K562 (cell line): ENCODE measurements around the gene AKT3. TPM values are rescaled to one million over a fixed set of nuclear protein-coding genes. Genes with fewer than 3 reads are reported as not detected.

Source experiments
- ATAC-seq: fragments of 200-7000 bp; cut with Tn5 transposase; 3 replicates; pipeline ENCODE4 v1.9.1; 2020; ENCODE audit warnings: moderate library complexity
- BruUV-seq: library from RNA; stranded (reverse); fragments of 400-500 nt; replicated peaks from 2 replicates; lab custom pipeline; 2021; lab: Mats Ljungman, UMichigan
- CTCF ChIA-PET: fragments of 300-600 bp; formaldehyde crosslinking; extraction: SDS; loops from one replicate; lab custom pipeline; 2021; ENCODE audit warnings: low intra/inter-chr PET ratio; lab: Yijun Ruan, JAX
- POLR2A ChIA-PET: fragments of 300-600, 350-650 bp; sonication (Branson Sonifier 250); formaldehyde crosslinking; extraction: SDS; loops from one replicate; lab custom pipeline; 2021; ENCODE audit warnings: antibody characterized with exemption, inconsistent platforms; lab: Yijun Ruan, JAX
- DNase-seq, 4 experiments: peaks; one replicate each; pipeline versions ENCODE4 v3.0.0 to v3.0.0-alpha.2; 2011 to 2018; ENCODE audit warnings: low spot score in 3 of 4, mixed read lengths in 3 of 4; ENCODE audit errors: extremely low read depth in 1 of 4
- FAIRE-seq: peaks from 2 replicates; lab custom pipeline; 2011; peaks lifted over from hg19 to GRCh38; lab: Jason Lieb, UNC
- H2AFZ ChIP-seq: 2 replicates; pipeline ENCODE4 v1.6.0; 2011; ENCODE audit warnings: low read depth, low read length, control low read depth, inconsistent platforms
- H3K27ac ChIP-seq: fragments of 200-600 bp; 3 replicates; pipeline ENCODE4 v1.8.0; 2011; ENCODE audit warnings: low read depth, mild to moderate bottlenecking, control low read depth, inconsistent platforms, low read length, moderate library complexity, mixed read lengths; ENCODE audit errors: extremely low read depth
- H3K27me3 ChIP-seq, 2 experiments: fragments of 300-600 bp in 1 of 2; 2 replicates in 1 of 2; 3 replicates in 1 of 2; pipeline versions ENCODE4 v1.6.0 to v1.8.0; 2011; ENCODE audit warnings: inconsistent platforms in 2 of 2, low read length in 2 of 2, mild to moderate bottlenecking in 1 of 2, mixed read lengths in 1 of 2, moderate library complexity in 1 of 2; ENCODE audit not compliant: control insufficient read depth in 2 of 2, insufficient read depth in 2 of 2
- H3K36me3 ChIP-seq: fragments of 300-600 bp; 3 replicates; pipeline ENCODE4 v1.8.0; 2011; ENCODE audit warnings: mild to moderate bottlenecking, low read length, inconsistent platforms; ENCODE audit not compliant: control insufficient read depth, insufficient read depth
- H3K4me1 ChIP-seq, 2 experiments: fragments of 200-600 bp in 1 of 2; replicated peaks in 1 of 2; 2 replicates in 1 of 2; 3 replicates in 1 of 2; pipeline versions ENCODE4 v1.5.1 to v1.8.0; 2011; ENCODE audit warnings: inconsistent platforms in 2 of 2, low read length in 2 of 2, mild to moderate bottlenecking in 1 of 2, mixed read lengths in 1 of 2, moderate library complexity in 1 of 2; ENCODE audit not compliant: control insufficient read depth in 2 of 2, insufficient read depth in 2 of 2
- H3K4me2 ChIP-seq: 2 replicates; pipeline ENCODE4 v1.6.1; 2011; ENCODE audit warnings: low read length, control low read depth, inconsistent platforms, mixed read lengths; ENCODE audit not compliant: insufficient read depth
- H3K4me3 ChIP-seq: fragments of 200-600 bp; sonication (generic), shearing (Covaris generic); 2 replicates; pipeline ENCODE4 v1.5.1; 2016; ENCODE audit warnings: control low read depth, inconsistent platforms
- H3K79me2 ChIP-seq: fragments of 200-600 bp; 3 replicates; pipeline ENCODE4 v1.8.0; 2011; ENCODE audit warnings: low read length, inconsistent platforms; ENCODE audit not compliant: control insufficient read depth, insufficient read depth
- H3K9ac ChIP-seq, 2 experiments: 2 replicates each; pipeline versions ENCODE4 v1.6.0 to v1.6.1; 2011; ENCODE audit warnings: low read depth in 2 of 2, low read length in 2 of 2, control low read depth in 1 of 2, inconsistent platforms in 1 of 2, mild to moderate bottlenecking in 1 of 2, mixed read lengths in 1 of 2; ENCODE audit not compliant: insufficient read depth in 1 of 2
- H3K9me1 ChIP-seq: one replicate; pipeline ENCODE4 v1.6.0; 2011; ENCODE audit warnings: inconsistent platforms, mild to moderate bottlenecking, low read length, moderate library complexity; ENCODE audit not compliant: control insufficient read depth, insufficient read depth
- H3K9me3 ChIP-seq: replicated peaks from 2 replicates; pipeline ENCODE4 v1.5.1; 2011; ENCODE audit warnings: low read depth, low read length, inconsistent platforms; ENCODE audit not compliant: control insufficient read depth, insufficient read depth
- H4K20me1 ChIP-seq: replicated peaks from 2 replicates; pipeline ENCODE4 v1.6.1; 2011; ENCODE audit warnings: low read length, inconsistent platforms, mixed read lengths; ENCODE audit not compliant: control insufficient read depth, insufficient read depth
- ELK1 ChIP-seq: sonication (generic); formaldehyde crosslinking; IDR thresholded peaks from 2 replicates; pipeline ENCODE4 v1.8.1; 2022; ENCODE audit warnings: missing genetic modification reagents
- NRF1 ChIP-seq, 2 experiments: fragments of 450-650 bp; IDR thresholded peaks in 1 of 2; conservative IDR thresholded peaks in 1 of 2; 2 replicates each; pipeline ENCODE4 v1.6.1; 2014; ENCODE audit warnings: mild to moderate bottlenecking in 2 of 2
- ZNF764 ChIP-seq: fragments of 250-450 bp; sonication (Bioruptor Pico); IDR thresholded peaks from 2 replicates; pipeline ENCODE4 v1.4.0; 2020; ENCODE audit warnings: low read depth, mild to moderate bottlenecking, moderate library complexity
- WGBS: fragments of 100-300 bp; shearing (Covaris generic); methylation state at CpG from one replicate; pipeline ENCODE4 v1.1.6; 2016; ENCODE audit warnings: low coverage, mixed read lengths; ENCODE audit not compliant: insufficient coverage; ENCODE audit errors: missing lambda C conversion rate; 5-methylcytosine and 5-hydroxymethylcytosine counted together
- in situ Hi-C: fragments of 300-500 bp; cut with MboI; formaldehyde crosslinking; loops from 4 replicates; pipeline ENCODE4 v1.15.0; 2018; ENCODE audit warnings: inconsistent platforms, mixed read lengths
- intact Hi-C: fragments of 100-400 bp; cut with micrococcal nuclease; formaldehyde crosslinking; loops from 2 replicates; pipeline ENCODE4 v1.14.2; 2022
- polyA plus RNA-seq, 8 experiments: library from polyadenylated mRNA; depleted of rRNA in 4 of 8; stranded (reverse) in 5 of 8; unstranded in 3 of 8; fragments of >200 nt; fragmentation: Nextera tagmentation in 2 of 8; fragmentation: Illumina TruSeq in 1 of 8; extraction: Ambion mirVana in 2 of 8; extraction: Trizol in 1 of 8; gene quantifications; 2 replicates each; pipeline versions ENCODE4 v1.2.1 to v1.2.3, GENCODE V29; 2011 to 2014; ENCODE audit warnings: inconsistent platforms in 1 of 8, missing spikeins in 1 of 8
- total RNA-seq, 7 experiments: library from RNA; depleted of rRNA in 6 of 7; stranded (reverse); fragments of >200 nt in 6 of 7; fragmentation: Illumina TruSeq in 2 of 7; extraction: Trizol in 2 of 7; gene quantifications; 2 replicates each; pipeline versions ENCODE4 v1.2.1 to v1.2.3, GENCODE V29; 2011 to 2021; ENCODE audit warnings: low replicate concordance in 1 of 7

The AKT3 gene
- total and polyA plus RNA-seq, 9 of the 15 experiments (the other 6 are each of a cell fraction or from before 2014, with no cell fraction given) = 0.04 to 0.54 (median 0.18) TPM; not detected in 1

- H3K9me3 ChIP-seq = no peaks in the 10 kb centered on the region
- peak overlapping the region; percentile 40; the same call in 1 of the 2 replicates for H2AFZ ChIP-seq
- no peak overlapping the region for H3K4me3 ChIP-seq
- H4K20me1 ChIP-seq = 0 out of 2 replicates have a peak, but pooled peaks cover 3% of the 10 kb centered on the region
- H3K9me1 ChIP-seq = no peaks in the 10 kb centered on the region
- peak; percentile 88 for ATAC-seq
- intact Hi-C loops (no loop called here), in situ Hi-C loops (loop anchor here (25.0 kb wide), 1 partner anchor 775 kb away; no protein-coding TSS in a partner anchor)
- 0 out of 5 replicates have a peak, but pooled peaks cover 0 to 4% of the 10 kb centered on the region in 2 experiments for H3K27me3 ChIP-seq
- ChIA-PET CTCF (no interaction called here), POLR2A (no interaction called here)
- H3K36me3 ChIP-seq = no peaks in the 10 kb centered on the region
- H3K9ac ChIP-seq = no peak overlapping the region; a peak in 1 of 4 replicates
- H3K79me2 ChIP-seq = no peaks in the 10 kb centered on the region
- BruUV-seq = no TSS peak
- WGBS = 65% methylated on average over 29 of the region's 40 CpGs
- peak; percentile 60 to 93 (median 88) for DNase-seq
- TF ChIP-seq NRF1 (conservative IDR thresholded peaks at IDR 0.05 in 1 of 2, IDR thresholded peaks at IDR 0.05 in 1 of 2) (peak; percentile 87 to 89), ZNF764 (CRISPR knock-in tag) (no peak), ELK1 (CRISPR knock-in tag) (no peak)
- no peak overlapping the region for H3K27ac ChIP-seq
- H3K4me1 ChIP-seq = peaks cover 0 to 21% of the 10 kb centered on the region in 2 experiments; a peak in 1 of 5 replicates
- FAIRE-seq = no peak
- peak overlapping the region; percentile 34 for H3K4me2 ChIP-seq
These were observed 362.3 kb downstream of the AKT3 start for GRCh38 chr1:243487649-243488227.
